HG03103 (cell line): ENCODE measurements around the gene MFSD11.
"Not testable (repeated sequence)": the region's sequence is repeated elsewhere in the genome, so short reads cannot be mapped to it uniquely, and the experiment has no call there.

Experiments
- ATAC-seq: cut with Tn5 transposase; IDR thresholded peaks from one replicate; pipeline ENCODE4 v1.9.1; 2021; ENCODE audit warnings: low read depth; ENCODE audit not compliant: unreplicated experiment

The MFSD11 gene

GRCh38 chr17:76791053-76791980 is 53.4 kb downstream of the MFSD11 start:
- no peak for ATAC-seq

GRCh38 chr17:76792348-76792747 is 54.4 kb downstream of the MFSD11 start:
- ATAC-seq = no peak

GRCh38 chr17:76793775-76794174 is 55.9 kb downstream of the MFSD11 start:
- ATAC-seq = no peak

- no peak for ATAC-seq
These were observed 58.2 kb downstream of the MFSD11 start for GRCh38 chr17:76796081-76796480.

- ATAC-seq = no peak
These were observed 59.4 kb downstream of the MFSD11 start for GRCh38 chr17:76797241-76797840.

- no peak for ATAC-seq
These were observed 63.8 kb downstream of the MFSD11 start for GRCh38 chr17:76801706-76802105.

GRCh38 chr17:76805319-76805718 is 67.4 kb downstream of the MFSD11 start:
- no peak for ATAC-seq

- ATAC-seq = not testable (repeated sequence)
These were observed 68.2 kb downstream of the MFSD11 start for GRCh38 chr17:76806151-76806550.

- not testable (repeated sequence) for ATAC-seq
These were observed 68.8 kb downstream of the MFSD11 start for GRCh38 chr17:76806767-76807166.

GRCh38 chr17:76808326-76808725 is 70.4 kb downstream of the MFSD11 start:
- ATAC-seq = no peak

GRCh38 chr17:76810956-76811355 is 73.0 kb downstream of the MFSD11 start:
- ATAC-seq = no peak

- ATAC-seq = no peak
These were observed 73.9 kb downstream of the MFSD11 start for GRCh38 chr17:76811834-76812233.

GRCh38 chr17:76812263-76812662 is 74.3 kb downstream of the MFSD11 start:
- no peak for ATAC-seq

- ATAC-seq = no peak
These were observed 75.0 kb downstream of the MFSD11 start for GRCh38 chr17:76812968-76813367.

GRCh38 chr17:76815907-76816589 is 78.1 kb downstream of the MFSD11 start:
- not testable (repeated sequence) for ATAC-seq

- ATAC-seq = no peak
These were observed 78.7 kb downstream of the MFSD11 start for GRCh38 chr17:76816590-76817135.

GRCh38 chr17:76820039-76820438 is 82.1 kb downstream of the MFSD11 start:
- no peak for ATAC-seq

GRCh38 chr17:76820561-76820960 is 82.6 kb downstream of the MFSD11 start:
- no peak for ATAC-seq

GRCh38 chr17:76822184-76822778 is 84.4 kb downstream of the MFSD11 start:
- ATAC-seq = no peak

- no peak for ATAC-seq
These were observed 86.2 kb downstream of the MFSD11 start for GRCh38 chr17:76824093-76824492.
